ENCODE measurements around the gene OR4B1. TPM values are rescaled to one million over a fixed set of nuclear protein-coding genes. Genes with fewer than 3 reads are reported as not detected.
"Not testable (repeated sequence)": the region's sequence is repeated elsewhere in the genome, so short reads cannot be mapped to it uniquely, and the experiment has no call there.

The OR4B1 gene
- total and polyA plus RNA-seq, 9 donors = not detected

GRCh38 chr11:48210052-48210451 is 6.6 kb upstream of the OR4B1 start:
- Histone ChIP-seq H3K27ac (no peak overlapping the region), H3K4me1 (ENCODE audit: insufficient read depth) (no peaks in the 10 kb centered on the region), H3K4me3 (no peak overlapping the region), H3K27me3 (no peaks in the 10 kb centered on the region), H3K36me3 (no peaks in the 10 kb centered on the region), H3K9me3 (no peaks in the 10 kb centered on the region)
- DNase-seq = no peak
- 24 to 29% (median 26%) methylated on average over 7 of the region's 7 CpGs for WGBS, 3 donors
- TF ChIP-seq EP300 (IDR thresholded peaks at IDR 0.05) (no peak), POLR2A (IDR thresholded peaks at IDR 0.05) (no peak)
- TF ChIP-seq, protein P1, sequence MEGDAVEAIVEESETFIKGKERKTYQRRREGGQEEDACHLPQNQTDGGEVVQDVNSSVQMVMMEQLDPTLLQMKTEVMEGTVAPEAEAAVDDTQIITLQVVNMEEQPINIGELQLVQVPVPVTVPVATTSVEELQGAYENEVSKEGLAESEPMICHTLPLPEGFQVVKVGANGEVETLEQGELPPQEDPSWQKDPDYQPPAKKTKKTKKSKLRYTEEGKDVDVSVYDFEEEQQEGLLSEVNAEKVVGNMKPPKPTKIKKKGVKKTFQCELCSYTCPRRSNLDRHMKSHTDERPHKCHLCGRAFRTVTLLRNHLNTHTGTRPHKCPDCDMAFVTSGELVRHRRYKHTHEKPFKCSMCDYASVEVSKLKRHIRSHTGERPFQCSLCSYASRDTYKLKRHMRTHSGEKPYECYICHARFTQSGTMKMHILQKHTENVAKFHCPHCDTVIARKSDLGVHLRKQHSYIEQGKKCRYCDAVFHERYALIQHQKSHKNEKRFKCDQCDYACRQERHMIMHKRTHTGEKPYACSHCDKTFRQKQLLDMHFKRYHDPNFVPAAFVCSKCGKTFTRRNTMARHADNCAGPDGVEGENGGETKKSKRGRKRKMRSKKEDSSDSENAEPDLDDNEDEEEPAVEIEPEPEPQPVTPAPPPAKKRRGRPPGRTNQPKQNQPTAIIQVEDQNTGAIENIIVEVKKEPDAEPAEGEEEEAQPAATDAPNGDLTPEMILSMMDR (IDR thresholded peaks at IDR 0.05) = no peak
- intact Hi-C loops (cut with DNase I) = no loop called here

DNA sequence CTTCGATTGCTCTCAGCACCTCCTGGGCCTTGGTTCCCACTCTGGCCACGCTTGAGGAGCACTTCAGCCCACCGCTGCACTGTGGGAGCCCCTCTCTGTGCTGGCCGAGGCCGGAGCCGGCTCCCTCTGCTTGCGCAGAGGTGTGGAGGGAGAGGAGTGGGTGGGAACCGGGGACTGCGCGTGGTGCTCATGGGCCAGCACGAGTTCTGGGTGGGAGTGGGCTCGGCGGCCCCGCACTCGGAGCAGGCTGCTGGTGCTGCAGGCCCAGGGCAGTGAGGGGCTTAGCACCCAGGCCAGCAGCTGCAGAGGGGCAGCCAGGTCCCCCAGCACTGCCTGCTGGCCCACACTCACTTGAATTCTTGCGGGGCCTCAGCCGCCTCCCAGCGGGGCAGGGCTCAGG is 12.2 kb downstream of the OR4B1 start:
- no peak overlapping the region for H3K27ac ChIP-seq
- DNase-seq = no peak
- H3K4me1 ChIP-seq (ENCODE audit: insufficient read depth) = no peaks in the 10 kb centered on the region
- intact Hi-C loops (cut with DNase I) = no loop called here
- WGBS, 3 donors = 81 to 88% (median 84%) methylated on average over 18 of the region's 18 CpGs
- TF ChIP-seq EP300 (IDR thresholded peaks at IDR 0.05) (no peak), POLR2A (IDR thresholded peaks at IDR 0.05) (no peak)
- TF ChIP-seq, protein P1 (IDR thresholded peaks at IDR 0.05) = no peak
- no peak overlapping the region for H3K4me3 ChIP-seq
- H3K27me3 ChIP-seq = no peaks in the 10 kb centered on the region
- H3K36me3 ChIP-seq = no peaks in the 10 kb centered on the region
- peaks cover 0 to 4% of the 10 kb centered on the region in 2 donors for H3K9me3 ChIP-seq

DNA sequence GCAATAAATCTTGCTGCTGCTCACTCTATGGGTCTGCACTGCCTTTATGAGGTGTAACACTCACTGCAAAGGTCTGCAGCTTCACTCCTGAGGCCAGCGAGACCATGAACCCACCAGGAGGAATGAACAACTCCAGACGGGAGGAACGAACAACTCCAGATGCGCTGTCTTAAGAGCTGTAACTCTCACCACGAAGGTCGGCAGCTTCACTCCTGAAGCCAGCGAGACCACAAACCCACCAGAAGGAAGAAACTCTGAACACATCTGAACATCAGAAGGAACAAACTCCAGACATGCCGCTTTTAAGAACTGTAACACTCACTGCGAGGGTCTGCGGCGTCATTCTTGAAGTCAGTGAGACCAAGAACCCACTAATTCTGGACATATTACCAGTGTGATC is 13.4 kb downstream of the OR4B1 start:
- 84 to 91% (median 87%) methylated on average over 11 of the region's 11 CpGs for WGBS, 3 donors
- H3K27ac ChIP-seq; H3K9me3 ChIP-seq; H3K4me3 ChIP-seq; H3K4me1 ChIP-seq (ENCODE audit: insufficient read depth); DNase-seq; H3K27me3 ChIP-seq; intact Hi-C loops (cut with DNase I); H3K36me3 ChIP-seq: not testable (repeated sequence)

- intact Hi-C loops (cut with DNase I) = no loop called here
- TF ChIP-seq POLR2A (IDR thresholded peaks at IDR 0.05) = no peak
- no peaks in the 10 kb centered on the region for H3K9me3 ChIP-seq
- no peak overlapping the region for H3K4me3 ChIP-seq
- H3K36me3 ChIP-seq = no peaks in the 10 kb centered on the region
- H3K27ac ChIP-seq = no peak overlapping the region
- no peaks in the 10 kb centered on the region for H3K4me1 ChIP-seq (ENCODE audit: insufficient read depth)
- DNase-seq = no peak
- H3K27me3 ChIP-seq = no peaks in the 10 kb centered on the region
- 22 to 53% (median 36%) methylated on average over 3 of the region's 3 CpGs for WGBS, 3 donors
These were observed 21.1 kb downstream of the OR4B1 start for GRCh38 chr11:48237727-48238126.

- no peak for DNase-seq
- H3K4me1 ChIP-seq (ENCODE audit: insufficient read depth) = no peaks in the 10 kb centered on the region
- intact Hi-C loops (cut with DNase I) = no loop called here
- H3K4me3 ChIP-seq = no peak overlapping the region
- H3K9me3 ChIP-seq = no peaks in the 10 kb centered on the region
- no peaks in the 10 kb centered on the region for H3K36me3 ChIP-seq
- TF ChIP-seq, protein P1 (IDR thresholded peaks at IDR 0.05) = no peak
- TF ChIP-seq POLR2A (IDR thresholded peaks at IDR 0.05) = no peak
- TF ChIP-seq EP300 (IDR thresholded peaks at IDR 0.05) = no peak
- H3K27ac ChIP-seq = no peak overlapping the region
- 61 to 77% (median 69%) methylated on average over 3 of the region's 3 CpGs for WGBS, 3 donors
- no peaks in the 10 kb centered on the region for H3K27me3 ChIP-seq
These were observed 25.9 kb downstream of the OR4B1 start for GRCh38 chr11:48242501-48242900.

- H3K36me3 ChIP-seq = no peaks in the 10 kb centered on the region
- no peak for DNase-seq
- TF ChIP-seq POLR2A (IDR thresholded peaks at IDR 0.05) = no peak
- TF ChIP-seq, protein P1 (IDR thresholded peaks at IDR 0.05) = no peak
- no peak for TF ChIP-seq EP300 (IDR thresholded peaks at IDR 0.05)
- no peaks in the 10 kb centered on the region for H3K4me1 ChIP-seq (ENCODE audit: insufficient read depth)
- H3K4me3 ChIP-seq = no peak within 1 kb of the TSS
- no peak within 1 kb of the TSS for H3K27ac ChIP-seq
- intact Hi-C loops (cut with DNase I) = no loop called here
- H3K27me3 ChIP-seq = no peaks in the 10 kb centered on the region
- no peaks in the 10 kb centered on the region for H3K9me3 ChIP-seq
These were observed 28.2 kb downstream of the OR4B1 start, which contains the start of gene OR4X2 for GRCh38 chr11:48244804-48245203. TSS of gene OR4X2 (plus strand) at chr11:48245104. CDS start at chr11:48245104, 0 bp downstream.

Measured in ovary (tissue), 9 donors.